Epithelial cell of proximal tubule (primary cell): ENCODE measurements around the gene BBS10. TPM values are rescaled to one million over a fixed set of nuclear protein-coding genes. Genes with fewer than 3 reads are reported as not detected.
"Not testable (repeated sequence)": the region's sequence is repeated elsewhere in the genome, so short reads cannot be mapped to it uniquely, and the experiment has no call there.

Experiments
- DNase-seq: peaks from one replicate; pipeline ENCODE4 v3.0.0-alpha.2; 2011; ENCODE audit warnings: low read depth
- H3K4me3 ChIP-seq: 2 replicates; pipeline ENCODE4 v1.5.1; 2011; ENCODE audit warnings: low read depth, mild to moderate bottlenecking, low read length
- total RNA-seq: library from RNA; depleted of rRNA; stranded (reverse); fragments of >200 nt; gene quantifications from 2 replicates; pipeline ENCODE4 v1.2.3, GENCODE V29; 2015
- TF ChIP-seq, protein P1 (sequence below): conservative IDR thresholded peaks from 2 replicates; pipeline ENCODE4 v1.5.1; 2012; ENCODE audit warnings: low read depth, mild to moderate bottlenecking, low read length

BBS10 gene
- total RNA-seq, 1 donor from 2014 or later = 4.7 TPM

GRCh38 chr12:76337583-76337982 is 10.6 kb downstream of the BBS10 start:
- TF ChIP-seq, protein P1, sequence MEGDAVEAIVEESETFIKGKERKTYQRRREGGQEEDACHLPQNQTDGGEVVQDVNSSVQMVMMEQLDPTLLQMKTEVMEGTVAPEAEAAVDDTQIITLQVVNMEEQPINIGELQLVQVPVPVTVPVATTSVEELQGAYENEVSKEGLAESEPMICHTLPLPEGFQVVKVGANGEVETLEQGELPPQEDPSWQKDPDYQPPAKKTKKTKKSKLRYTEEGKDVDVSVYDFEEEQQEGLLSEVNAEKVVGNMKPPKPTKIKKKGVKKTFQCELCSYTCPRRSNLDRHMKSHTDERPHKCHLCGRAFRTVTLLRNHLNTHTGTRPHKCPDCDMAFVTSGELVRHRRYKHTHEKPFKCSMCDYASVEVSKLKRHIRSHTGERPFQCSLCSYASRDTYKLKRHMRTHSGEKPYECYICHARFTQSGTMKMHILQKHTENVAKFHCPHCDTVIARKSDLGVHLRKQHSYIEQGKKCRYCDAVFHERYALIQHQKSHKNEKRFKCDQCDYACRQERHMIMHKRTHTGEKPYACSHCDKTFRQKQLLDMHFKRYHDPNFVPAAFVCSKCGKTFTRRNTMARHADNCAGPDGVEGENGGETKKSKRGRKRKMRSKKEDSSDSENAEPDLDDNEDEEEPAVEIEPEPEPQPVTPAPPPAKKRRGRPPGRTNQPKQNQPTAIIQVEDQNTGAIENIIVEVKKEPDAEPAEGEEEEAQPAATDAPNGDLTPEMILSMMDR = no peak
- H3K4me3 ChIP-seq = no peak overlapping the region
- DNase-seq = no peak

- DNase-seq = no peak
- no peak overlapping the region for H3K4me3 ChIP-seq
- TF ChIP-seq, protein P1 = no peak
These were observed 15.6 kb downstream of the BBS10 start for GRCh38 chr12:76332606-76333005.

DNA sequence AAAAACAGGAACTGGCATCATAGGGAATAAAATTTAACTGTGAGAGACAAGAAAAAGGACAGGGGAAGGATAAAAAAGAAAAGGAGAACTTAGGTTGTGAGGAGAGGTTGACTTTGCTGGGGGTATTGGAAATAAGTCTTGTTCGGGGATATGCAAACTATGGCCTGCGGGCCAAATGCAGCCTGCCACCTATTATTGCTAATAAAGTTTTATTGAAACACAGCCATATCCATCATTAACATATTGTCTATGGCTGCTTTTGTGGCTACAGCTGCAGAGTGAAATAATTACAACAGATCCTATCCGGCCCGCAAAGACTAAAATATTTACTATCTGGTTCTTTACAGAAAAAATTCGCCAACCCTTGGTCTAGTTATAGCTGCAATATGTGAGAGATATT is 18.6 kb downstream of the BBS10 start:
- no peak overlapping the region for H3K4me3 ChIP-seq
- no peak for DNase-seq
- TF ChIP-seq, protein P1 = no peak

- H3K4me3 ChIP-seq = no peak overlapping the region
- TF ChIP-seq, protein P1 = no peak
- peak; percentile 39 for DNase-seq
These were observed 19.1 kb downstream of the BBS10 start for GRCh38 chr12:76329159-76329558.

- DNase-seq, H3K4me3 ChIP-seq: not testable (repeated sequence)
These were observed 28.5 kb downstream of the BBS10 start for GRCh38 chr12:76319595-76320319.

DNA sequence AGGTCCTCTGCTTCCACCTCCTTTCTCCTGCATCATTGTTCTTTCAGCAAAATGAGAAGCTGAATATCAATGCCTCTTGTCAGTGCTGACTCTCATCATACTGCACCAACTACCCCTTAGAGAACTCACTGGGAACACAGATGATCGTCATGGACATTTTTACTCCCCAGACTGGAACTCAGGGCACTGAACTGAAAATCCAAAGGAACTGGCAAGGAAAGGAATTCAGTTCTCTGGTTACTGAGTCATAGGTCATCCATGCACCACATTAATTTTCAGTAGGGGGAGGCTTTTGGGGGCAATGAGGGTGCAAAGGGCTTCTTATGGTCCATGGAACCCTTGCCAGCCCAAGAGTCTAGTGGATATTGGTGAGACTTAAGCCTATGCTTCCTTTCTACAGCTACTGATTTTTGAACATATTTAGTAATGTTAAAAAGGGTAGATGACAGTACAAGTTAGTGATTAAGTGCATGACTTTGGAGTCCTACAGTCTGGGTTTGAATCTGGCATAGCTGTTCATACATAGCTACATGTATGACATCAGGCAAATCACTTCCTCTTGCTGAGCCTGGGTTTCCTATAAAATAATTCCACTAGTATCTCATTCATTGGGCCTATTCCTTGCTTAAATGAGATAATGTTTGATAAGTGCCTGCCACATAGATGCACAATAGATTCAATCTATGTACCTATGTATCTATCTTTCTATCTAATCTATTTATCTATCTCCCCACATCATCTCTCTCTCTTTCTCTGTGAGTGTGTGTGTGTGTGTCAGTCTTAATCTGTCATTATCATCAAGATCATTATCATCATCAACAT is 29.2 kb downstream of the BBS10 start:
- no peak overlapping the region for H3K4me3 ChIP-seq
- TF ChIP-seq, protein P1 = no peak
- DNase-seq = peak; percentile 57

DNA sequence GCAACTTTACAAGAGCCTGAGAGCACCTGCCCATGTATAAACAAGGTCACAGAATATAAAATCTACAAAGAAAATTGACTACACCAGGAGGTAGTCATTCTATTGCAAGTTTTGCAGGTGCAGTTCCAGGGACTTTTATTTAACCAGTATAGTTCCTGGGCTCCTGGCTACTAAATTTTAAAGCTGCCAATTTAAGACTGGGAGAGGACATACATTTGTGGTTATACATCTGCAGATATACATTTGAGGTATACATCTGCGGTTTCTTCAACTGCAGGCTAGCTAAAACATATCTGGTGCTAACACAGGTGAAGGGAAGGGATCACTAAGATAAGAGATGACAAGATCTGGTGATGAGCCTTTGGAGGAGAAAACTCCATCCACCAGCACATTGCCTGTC is 30.2 kb downstream of the BBS10 start:
- no peak overlapping the region for H3K4me3 ChIP-seq
- TF ChIP-seq, protein P1 = no peak
- no peak for DNase-seq
